NCI-H1048 (cell line): ENCODE results near the gene ANKRD45.
"Not testable (repeated sequence)": the region's sequence is repeated elsewhere in the genome, so short reads cannot be mapped to it uniquely, and the experiment has no call there.

ENCODE experiments used
- DNase-seq: peaks from one replicate; lab custom pipeline; 2025; lab: John Stamatoyannopoulos, UW

The ANKRD45 gene

GRCh38 chr1:173669491-173669941, at the start of gene ANKRD45:
Gene ANKRD45, minus strand, starts transcription at chr1:173669851. Its CDS starts 10,433 bp downstream, at chr1:173659418.
- no peak for DNase-seq

- no peak for DNase-seq
Measured at GRCh38 chr1:173717238-173717637, 47.6 kb upstream of the ANKRD45 start.

GRCh38 chr1:173715538-173715844, 45.8 kb upstream of the ANKRD45 start:
- no peak for DNase-seq

- DNase-seq, result peak; percentile 92
Measured at GRCh38 chr1:173714759-173715537, 45.3 kb upstream of the ANKRD45 start, which contains the start of gene KLHL20. Gene KLHL20, plus strand, starts transcription at chr1:173714981. Its CDS starts 1,063 bp downstream, at chr1:173716044.

- no peak for DNase-seq
Measured at GRCh38 chr1:173714441-173714758, 44.7 kb upstream of the ANKRD45 start.

GRCh38 chr1:173708787-173709186, 39.1 kb upstream of the ANKRD45 start:
- DNase-seq, result no peak

GRCh38 chr1:173705117-173705516, 35.5 kb upstream of the ANKRD45 start:
- no peak for DNase-seq

- DNase-seq, result no peak
Measured at GRCh38 chr1:173702736-173703135, 33.1 kb upstream of the ANKRD45 start.

GRCh38 chr1:173701299-173701698, 31.6 kb upstream of the ANKRD45 start:
- DNase-seq, result not testable (repeated sequence)

GRCh38 chr1:173693238-173693637, 23.6 kb upstream of the ANKRD45 start:
- DNase-seq, result no peak

GRCh38 chr1:173688300-173688699, 18.6 kb upstream of the ANKRD45 start:
- DNase-seq, result no peak

GRCh38 chr1:173685121-173685520, 15.5 kb upstream of the ANKRD45 start:
- not testable (repeated sequence) for DNase-seq

GRCh38 chr1:173683838-173684237, 14.2 kb upstream of the ANKRD45 start:
- not testable (repeated sequence) for DNase-seq

GRCh38 chr1:173682184-173682583, 12.5 kb upstream of the ANKRD45 start:
- no peak for DNase-seq

GRCh38 chr1:173680152-173680551, 10.5 kb upstream of the ANKRD45 start:
- not testable (repeated sequence) for DNase-seq

- not testable (repeated sequence) for DNase-seq
Measured at GRCh38 chr1:173674496-173674895, 4.8 kb upstream of the ANKRD45 start.

- DNase-seq, result no peak
Measured at GRCh38 chr1:173666646-173667045, 3.0 kb downstream of the ANKRD45 start.

- no peak for DNase-seq
Measured at GRCh38 chr1:173663159-173663558, 6.5 kb downstream of the ANKRD45 start.

GRCh38 chr1:173661763-173662162, 7.9 kb downstream of the ANKRD45 start:
- no peak for DNase-seq

- DNase-seq, result no peak
Measured at GRCh38 chr1:173661271-173661670, 8.4 kb downstream of the ANKRD45 start.

GRCh38 chr1:173660306-173660705, 9.3 kb downstream of the ANKRD45 start:
- DNase-seq, result no peak

- DNase-seq, result no peak
Measured at GRCh38 chr1:173648880-173649605, 20.6 kb downstream of the ANKRD45 start.

- no peak for DNase-seq
Measured at GRCh38 chr1:173646656-173647055, 23.0 kb downstream of the ANKRD45 start.
